HG03442 (cell line): ENCODE data around the gene SLC7A1.

ENCODE experiments used
- ATAC-seq: cut with Tn5 transposase; IDR thresholded peaks from one replicate; pipeline ENCODE4 v1.9.1; 2021; ENCODE audit warnings: mild to moderate bottlenecking, moderate library complexity; ENCODE audit not compliant: unreplicated experiment

Gene SLC7A1

DNA sequence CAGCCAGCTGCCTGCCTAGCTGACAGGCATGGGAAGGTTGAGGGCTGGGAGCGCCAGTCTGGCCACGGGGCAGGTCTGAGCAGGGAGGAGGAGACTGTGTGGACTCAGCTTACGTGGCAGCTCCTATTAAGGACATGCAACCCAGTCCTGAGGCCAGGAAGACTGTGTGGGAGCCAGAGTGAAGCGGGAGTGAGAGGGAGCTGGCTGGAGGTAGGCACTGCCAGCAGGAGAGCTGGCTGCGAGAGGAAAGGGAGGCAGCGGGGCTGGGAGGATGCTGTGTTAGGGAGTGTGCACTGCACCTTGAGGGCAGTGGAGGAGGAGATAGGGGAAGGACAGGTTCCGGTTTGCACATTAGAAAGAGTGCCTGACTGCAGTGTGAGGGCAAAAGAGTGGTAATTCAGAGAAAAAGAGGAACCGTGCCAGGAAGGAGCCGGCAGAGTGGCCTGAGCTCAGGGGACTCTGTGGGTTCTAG, 99.2 kb downstream of the SLC7A1 start:
- peak; percentile 54 for ATAC-seq

DNA sequence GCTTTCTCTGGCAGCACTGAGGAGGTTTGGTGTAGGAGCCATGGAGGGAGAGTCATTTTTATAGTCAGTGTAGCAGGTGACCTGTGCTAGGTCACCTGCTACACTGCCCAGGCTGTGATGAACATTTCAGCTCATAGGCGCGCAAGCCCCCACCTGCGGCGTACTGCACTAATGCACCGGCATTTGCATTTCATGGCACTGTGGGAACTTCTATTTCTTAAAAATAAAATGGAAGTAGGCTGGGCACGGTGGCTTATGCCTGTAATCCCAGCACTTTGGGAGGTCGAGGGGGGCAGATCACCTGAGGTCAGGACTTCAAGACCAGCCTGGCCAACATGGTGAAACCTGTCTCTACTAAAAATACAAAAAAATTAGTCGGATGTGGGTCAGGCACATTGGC, 101.0 kb downstream of the SLC7A1 start:
- ATAC-seq, result no peak

GRCh38 chr13:29493796-29494195, 101.7 kb downstream of the SLC7A1 start:
- ATAC-seq, result no peak

DNA sequence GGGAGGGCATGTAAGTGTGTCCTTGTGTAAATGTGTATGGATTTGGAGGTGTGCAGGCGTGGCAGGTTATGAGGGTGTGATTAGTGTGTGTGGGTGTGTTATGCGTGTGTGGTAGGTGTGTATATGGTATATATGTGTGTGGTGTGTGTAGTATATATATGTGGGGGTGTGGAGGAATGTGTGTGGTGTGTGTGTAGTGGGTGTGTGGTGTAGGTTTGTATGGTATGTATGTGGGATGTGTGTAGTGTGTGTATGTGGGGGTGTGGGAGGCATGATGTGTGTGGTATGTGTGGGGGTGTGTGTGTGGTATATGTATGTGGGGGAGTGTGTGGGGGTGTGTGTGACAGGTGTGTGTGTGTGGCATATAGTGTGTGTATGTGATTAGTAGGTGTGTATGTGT, 104.2 kb downstream of the SLC7A1 start:
- no peak for ATAC-seq

- ATAC-seq, result no peak
Measured at GRCh38 chr13:29490561-29490885, 105.0 kb downstream of the SLC7A1 start.

GRCh38 chr13:29489650-29490560, 105.6 kb downstream of the SLC7A1 start:
- no peak for ATAC-seq

DNA sequence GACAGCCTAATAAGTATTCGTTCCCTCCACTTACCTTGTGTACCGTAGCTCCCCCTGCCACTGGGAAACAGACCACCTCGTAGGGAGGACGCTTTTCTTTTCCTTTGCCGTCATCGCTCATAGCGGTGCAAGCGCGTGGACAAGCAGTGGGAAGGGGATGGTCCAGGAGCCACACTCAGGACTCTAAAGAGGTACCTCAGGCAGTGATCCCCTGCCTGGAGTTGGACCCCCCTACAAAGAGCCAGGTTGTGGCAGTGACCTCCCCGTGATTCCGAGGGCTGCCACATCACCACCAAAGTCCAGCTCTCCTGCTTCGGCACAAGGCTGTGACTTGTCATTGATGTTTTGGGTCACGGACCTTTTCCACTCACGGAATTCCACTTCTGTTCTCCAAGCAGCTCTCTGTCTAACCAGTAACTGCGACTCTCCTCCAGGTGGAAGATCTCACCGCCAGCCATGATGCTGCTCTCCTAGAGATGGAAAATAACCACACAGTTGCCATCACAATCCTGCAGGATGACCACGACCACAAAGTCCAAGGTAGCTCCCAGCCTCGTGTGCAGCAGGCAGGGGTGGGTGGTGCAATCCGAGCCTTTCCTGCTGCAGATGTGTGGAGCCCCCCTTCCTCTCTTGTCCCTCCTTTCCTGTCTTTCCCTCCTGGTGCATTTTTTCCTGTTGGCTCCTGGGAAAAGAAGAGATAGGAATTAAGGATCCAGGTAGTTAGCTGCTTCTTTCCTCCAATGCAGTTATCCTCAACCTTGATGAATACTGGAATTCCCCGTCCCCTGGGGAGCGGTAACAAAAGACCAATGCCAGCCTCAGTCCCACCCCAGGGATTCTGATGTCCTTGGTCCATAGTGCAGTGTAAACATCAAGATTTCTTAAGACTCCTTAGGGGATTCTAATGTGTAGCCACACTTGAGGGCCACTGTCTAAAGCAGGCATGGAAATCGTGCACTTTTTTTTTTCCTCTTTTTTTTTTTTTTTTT, 107.7 kb downstream of the SLC7A1 start:
- ATAC-seq, result no peak

GRCh38 chr13:29486551-29486950, 108.9 kb downstream of the SLC7A1 start:
- no peak for ATAC-seq

DNA sequence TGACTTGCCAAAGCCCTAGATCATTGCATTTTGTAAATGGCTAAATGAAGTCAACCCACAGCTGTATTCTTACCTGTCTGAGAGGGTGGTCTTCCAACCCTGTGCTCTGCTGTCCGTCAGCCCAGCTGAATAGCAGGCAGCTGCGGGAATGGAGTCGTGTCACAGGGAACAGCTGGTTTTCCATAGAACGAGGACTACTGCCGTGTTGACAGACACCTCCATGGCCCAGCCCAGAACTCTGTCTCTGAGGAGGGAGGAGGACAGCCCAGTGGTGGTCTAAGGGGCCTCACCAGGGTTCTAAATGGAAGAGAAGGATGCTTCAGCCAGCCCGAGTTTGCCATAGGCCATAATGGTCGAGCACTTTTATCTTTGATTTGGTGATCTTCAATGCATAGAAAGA, 110.7 kb downstream of the SLC7A1 start:
- ATAC-seq, result no peak

DNA sequence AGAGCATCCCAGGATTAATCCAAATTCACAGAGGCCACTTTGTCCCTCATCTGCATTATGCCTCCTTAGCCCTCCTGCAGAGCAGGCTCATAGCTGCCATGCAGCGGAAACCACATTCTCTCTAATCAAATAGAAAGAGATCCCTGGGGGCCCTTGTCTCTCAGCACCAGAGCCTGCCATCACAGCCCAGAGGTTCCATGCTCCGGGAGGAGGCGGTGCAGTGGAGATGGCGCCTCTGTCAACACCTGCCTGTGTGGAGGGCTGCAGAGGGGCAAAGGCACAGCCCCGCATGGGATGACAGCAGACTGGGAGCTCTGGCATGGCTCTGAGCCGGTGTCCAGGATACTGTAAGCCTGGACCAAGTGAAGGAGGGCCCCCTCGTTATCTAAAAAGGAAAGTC, 111.3 kb downstream of the SLC7A1 start:
- no peak for ATAC-seq

- no peak for ATAC-seq
Measured at GRCh38 chr13:29483623-29484022, 111.9 kb downstream of the SLC7A1 start.

- ATAC-seq, result no peak
Measured at GRCh38 chr13:29483211-29483610, 112.3 kb downstream of the SLC7A1 start.

DNA sequence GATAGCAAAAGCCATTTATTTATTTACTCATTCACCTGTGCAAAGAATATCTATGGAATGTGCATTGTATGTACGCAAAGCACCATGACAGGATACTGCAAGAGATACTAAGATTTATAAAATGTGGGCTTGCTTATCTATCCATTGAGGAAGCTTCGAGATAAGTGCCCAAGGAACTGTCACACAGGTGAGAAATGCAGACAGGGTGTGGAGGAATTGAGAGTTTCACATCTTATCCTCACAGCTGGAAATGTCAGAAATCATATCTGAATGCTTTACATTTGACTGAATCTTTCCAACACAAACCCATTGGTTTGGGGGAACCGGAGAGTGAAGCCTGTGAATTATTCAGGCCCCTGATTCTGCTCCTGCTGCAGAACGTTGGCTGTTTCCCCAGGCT, 113.0 kb downstream of the SLC7A1 start:
- no peak for ATAC-seq

GRCh38 chr13:29481603-29482002, 113.9 kb downstream of the SLC7A1 start:
- no peak for ATAC-seq

GRCh38 chr13:29480893-29481525, 114.5 kb downstream of the SLC7A1 start:
- ATAC-seq, result no peak

DNA sequence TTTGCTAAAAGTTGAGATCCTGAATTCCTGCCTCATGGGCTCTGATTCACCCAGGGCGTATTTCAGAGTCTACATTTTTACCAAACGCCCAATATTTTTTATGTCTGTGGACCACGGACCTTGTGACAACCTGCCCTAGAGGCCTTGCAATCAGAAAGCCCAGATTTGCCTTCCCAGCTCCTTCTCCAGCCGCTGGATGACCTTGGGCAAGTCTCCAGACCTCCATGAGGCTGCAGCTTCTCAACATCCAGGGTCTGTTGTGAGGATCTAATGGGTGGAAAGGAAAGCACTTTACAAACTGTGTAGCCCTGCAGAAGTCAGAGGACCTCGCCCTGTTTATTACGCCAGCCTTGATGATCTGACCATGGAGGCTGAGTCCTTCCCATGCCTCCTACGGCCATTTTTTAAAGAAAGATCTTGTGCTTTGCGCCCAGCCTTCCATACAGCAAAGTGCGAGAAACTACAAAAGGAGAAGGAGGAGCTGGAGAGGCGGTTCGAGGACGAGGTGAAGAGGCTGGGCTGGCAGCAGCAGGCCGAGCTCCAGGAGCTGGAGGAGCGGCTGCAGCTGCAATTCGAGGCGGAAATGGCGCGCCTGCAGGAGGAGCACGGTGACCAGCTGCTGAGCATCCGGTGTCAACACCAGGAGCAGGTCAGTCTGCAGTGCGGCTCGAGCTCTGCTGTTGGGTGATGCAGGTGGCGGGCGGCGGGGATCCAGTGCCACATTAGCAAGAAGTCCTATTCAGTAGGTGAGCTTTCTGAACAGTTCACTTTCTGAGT, 115.6 kb downstream of the SLC7A1 start:
- ATAC-seq, result no peak

DNA sequence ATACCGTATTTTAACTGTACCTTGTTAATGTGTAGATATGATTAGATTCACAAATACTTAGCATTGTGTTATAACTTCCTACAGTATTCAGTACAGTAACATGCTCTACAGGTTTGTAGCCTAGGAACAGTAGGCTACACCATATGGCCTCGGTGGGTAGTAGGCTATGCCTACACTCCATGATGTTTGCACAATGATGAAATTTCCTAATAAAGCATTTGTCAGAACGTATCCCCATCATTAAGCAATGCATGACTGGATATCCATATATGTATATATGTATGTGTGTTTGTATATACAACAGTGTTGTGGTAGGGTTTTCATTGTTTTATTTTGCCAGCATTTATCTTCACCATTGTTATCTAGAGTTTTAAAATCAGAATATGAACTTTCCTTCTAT, 119.4 kb downstream of the SLC7A1 start:
- ATAC-seq, result no peak

DNA sequence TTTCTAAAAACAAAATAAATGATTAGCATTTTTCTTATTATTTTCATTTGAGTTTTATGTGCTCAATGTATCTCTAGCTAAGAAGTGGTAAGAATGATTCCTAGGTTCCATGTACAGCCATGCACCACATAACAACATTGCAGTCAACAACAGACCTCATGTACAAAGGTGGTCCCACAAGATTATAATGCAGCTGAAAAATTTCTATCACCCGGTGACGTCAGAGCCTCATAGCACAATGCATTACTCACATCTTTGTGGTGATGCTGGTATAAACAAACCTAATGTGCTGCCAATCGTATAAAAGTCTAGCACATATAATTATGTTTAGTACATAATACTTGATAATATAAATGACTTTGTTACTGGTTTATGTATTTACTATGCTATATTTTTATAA, 120.5 kb downstream of the SLC7A1 start:
- ATAC-seq, result no peak

DNA sequence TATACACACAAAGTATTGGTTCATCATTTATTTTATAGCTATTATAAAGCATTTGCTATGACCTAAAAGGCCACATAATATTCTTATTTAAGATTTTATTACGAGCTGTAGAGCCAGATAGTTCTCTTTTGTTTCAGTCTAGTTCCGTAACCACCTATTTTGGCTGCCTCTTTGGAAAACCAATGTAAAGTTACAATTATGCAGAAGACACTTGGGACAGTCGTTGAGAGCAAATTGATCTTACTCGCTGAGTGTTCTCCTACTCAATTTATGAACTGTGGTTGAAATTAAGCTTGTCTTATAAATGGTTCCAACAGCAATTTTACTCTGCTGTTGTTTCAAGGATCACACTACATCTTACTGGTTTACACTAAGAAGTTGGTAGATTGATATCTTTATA, 122.3 kb downstream of the SLC7A1 start:
- ATAC-seq, result no peak

GRCh38 chr13:29472332-29472961, 123.0 kb downstream of the SLC7A1 start:
- peak; percentile 43 for ATAC-seq
